Osteoblast (primary cell): ENCODE results near the gene RBM45. TPM values are rescaled to one million over a fixed set of nuclear protein-coding genes. Genes with fewer than 3 reads are reported as not detected.
A peak's percentile ranks its signal among the peaks of the same experiment; 100 is the strongest.

ENCODE experiments used
- DNase-seq: peaks from one replicate; pipeline ENCODE4 v3.0.0; 2011; ENCODE audit warnings: low spot score, mixed read lengths; ENCODE audit not compliant: insufficient read length; ENCODE audit errors: missing footprints
- H2AFZ ChIP-seq: 2 replicates; pipeline ENCODE4 v1.6.0; 2011; ENCODE audit warnings: mild to moderate bottlenecking, low read length
- H3K27ac ChIP-seq: 2 replicates; pipeline ENCODE4 v1.5.1; 2011; ENCODE audit warnings: mild to moderate bottlenecking, low read depth, low read length, moderate library complexity
- H3K27me3 ChIP-seq: 2 replicates; pipeline ENCODE4 v1.6.0; 2012; ENCODE audit warnings: mild to moderate bottlenecking, control low read depth, inconsistent platforms, low read length, moderate library complexity; ENCODE audit not compliant: insufficient read depth
- H3K36me3 ChIP-seq: 2 replicates; pipeline ENCODE4 v1.5.1; 2011; ENCODE audit warnings: mild to moderate bottlenecking, low read length, control low read depth, moderate library complexity; ENCODE audit not compliant: insufficient read depth
- H3K4me1 ChIP-seq: 2 replicates; pipeline ENCODE4 v1.5.1; 2011; ENCODE audit warnings: mild to moderate bottlenecking, low read length, control low read depth, moderate library complexity; ENCODE audit not compliant: insufficient read depth
- H3K4me2 ChIP-seq: 2 replicates; pipeline ENCODE4 v1.6.0; 2011; ENCODE audit warnings: mild to moderate bottlenecking, low read length; ENCODE audit not compliant: insufficient read depth
- H3K4me3 ChIP-seq: fragments of 200-600 bp; sonication (generic); 3 replicates; pipeline ENCODE4 v1.5.1; 2012; ENCODE audit warnings: mild to moderate bottlenecking, low read length, inconsistent platforms; ENCODE audit not compliant: insufficient read depth
- H3K79me2 ChIP-seq: 2 replicates; pipeline ENCODE4 v1.6.0; 2012; ENCODE audit warnings: mild to moderate bottlenecking, low read length, control low read depth, inconsistent platforms; ENCODE audit not compliant: insufficient read depth
- H3K9me3 ChIP-seq: 2 replicates; pipeline ENCODE4 v1.5.1; 2011; ENCODE audit warnings: low read depth, low read length, control low read depth
- H4K20me1 ChIP-seq: 2 replicates; pipeline ENCODE4 v1.6.0; 2012; ENCODE audit warnings: mild to moderate bottlenecking, low read length, control low read depth; ENCODE audit not compliant: insufficient read depth
- total RNA-seq: library from RNA; depleted of rRNA; stranded (reverse); fragments of >200 nt; gene quantifications from 2 replicates; pipeline ENCODE4 v1.2.3, GENCODE V29; 2012
- TF ChIP-seq, protein P1 (sequence below): IDR thresholded peaks from 2 replicates; pipeline ENCODE4 v1.5.1; 2011; ENCODE audit warnings: mild to moderate bottlenecking, low read depth, low read length, moderate library complexity; ENCODE audit errors: extremely low read depth

The RBM45 gene
- total RNA-seq, 1 donor, result 19.9 TPM

DNA sequence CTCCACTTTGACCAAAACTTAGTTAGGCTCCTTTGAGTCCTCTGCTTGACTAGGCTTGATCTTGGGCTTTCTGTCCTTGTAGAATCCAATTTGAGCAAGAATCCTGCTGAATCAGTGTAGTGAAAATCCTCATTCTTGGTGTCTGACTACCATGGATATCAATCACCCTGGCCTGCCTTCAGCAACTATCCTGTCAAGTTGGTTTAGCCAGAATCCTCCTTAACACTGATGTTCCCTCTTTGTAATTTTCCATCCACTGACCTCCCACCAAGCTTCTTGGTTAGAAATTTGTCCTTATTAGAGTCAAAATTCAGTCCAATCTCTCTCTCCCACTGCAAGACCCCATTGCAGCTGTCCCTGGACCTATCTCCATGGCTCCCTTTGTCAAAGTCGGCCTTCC lies 494 bp upstream of the RBM45 start:
- peaks cover 22% of the 10 kb centered on the region for H3K79me2 ChIP-seq
- H4K20me1 ChIP-seq, result no peaks in the 10 kb centered on the region
- H2AFZ ChIP-seq, result peak overlapping the region; percentile 99
- TF ChIP-seq, protein P1, sequence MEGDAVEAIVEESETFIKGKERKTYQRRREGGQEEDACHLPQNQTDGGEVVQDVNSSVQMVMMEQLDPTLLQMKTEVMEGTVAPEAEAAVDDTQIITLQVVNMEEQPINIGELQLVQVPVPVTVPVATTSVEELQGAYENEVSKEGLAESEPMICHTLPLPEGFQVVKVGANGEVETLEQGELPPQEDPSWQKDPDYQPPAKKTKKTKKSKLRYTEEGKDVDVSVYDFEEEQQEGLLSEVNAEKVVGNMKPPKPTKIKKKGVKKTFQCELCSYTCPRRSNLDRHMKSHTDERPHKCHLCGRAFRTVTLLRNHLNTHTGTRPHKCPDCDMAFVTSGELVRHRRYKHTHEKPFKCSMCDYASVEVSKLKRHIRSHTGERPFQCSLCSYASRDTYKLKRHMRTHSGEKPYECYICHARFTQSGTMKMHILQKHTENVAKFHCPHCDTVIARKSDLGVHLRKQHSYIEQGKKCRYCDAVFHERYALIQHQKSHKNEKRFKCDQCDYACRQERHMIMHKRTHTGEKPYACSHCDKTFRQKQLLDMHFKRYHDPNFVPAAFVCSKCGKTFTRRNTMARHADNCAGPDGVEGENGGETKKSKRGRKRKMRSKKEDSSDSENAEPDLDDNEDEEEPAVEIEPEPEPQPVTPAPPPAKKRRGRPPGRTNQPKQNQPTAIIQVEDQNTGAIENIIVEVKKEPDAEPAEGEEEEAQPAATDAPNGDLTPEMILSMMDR, result no peak
- H3K4me1 ChIP-seq, result peaks cover 12% of the 10 kb centered on the region
- H3K36me3 ChIP-seq, result no peaks in the 10 kb centered on the region
- peak; percentile 4 for DNase-seq
- no peaks in the 10 kb centered on the region for H3K9me3 ChIP-seq
- H3K27ac ChIP-seq, result no peak overlapping the region
- no peaks in the 10 kb centered on the region for H3K27me3 ChIP-seq
- H3K4me2 ChIP-seq, result peak overlapping the region; percentile 93
- H3K4me3 ChIP-seq, result peak overlapping the region; percentile 99

DNA sequence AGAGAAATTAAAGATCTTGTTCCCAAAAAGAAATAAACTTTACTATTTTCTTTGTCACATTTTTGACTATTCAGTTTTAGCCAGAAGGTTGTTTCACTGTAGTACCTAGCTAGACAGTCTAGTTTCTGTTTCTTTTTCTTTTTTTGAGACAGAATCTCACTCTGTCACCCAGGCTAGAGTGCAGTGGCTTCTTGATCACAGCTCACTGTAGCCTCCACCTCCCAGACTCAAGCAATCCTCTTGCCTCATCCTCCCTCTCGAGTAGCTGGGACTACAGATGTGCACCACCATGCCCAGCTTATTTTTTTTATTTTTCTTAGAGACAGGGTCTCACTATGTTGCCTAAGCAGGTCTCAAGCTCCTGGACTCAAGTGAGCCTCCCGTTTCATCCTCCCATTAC lies 2.2 kb downstream of the RBM45 start:
- no peak for DNase-seq
- Histone ChIP-seq H3K79me2 (peaks cover 22% of the 10 kb centered on the region), H3K36me3 (no peaks in the 10 kb centered on the region), H2AFZ (no peak overlapping the region), H3K9me3 (no peaks in the 10 kb centered on the region), H3K27me3 (no peaks in the 10 kb centered on the region), H3K4me1 (peaks cover 12% of the 10 kb centered on the region), H3K4me3 (no peak overlapping the region), H3K4me2 (no peak overlapping the region), H4K20me1 (no peaks in the 10 kb centered on the region), H3K27ac (no peak overlapping the region)
- TF ChIP-seq, protein P1, result no peak

DNA sequence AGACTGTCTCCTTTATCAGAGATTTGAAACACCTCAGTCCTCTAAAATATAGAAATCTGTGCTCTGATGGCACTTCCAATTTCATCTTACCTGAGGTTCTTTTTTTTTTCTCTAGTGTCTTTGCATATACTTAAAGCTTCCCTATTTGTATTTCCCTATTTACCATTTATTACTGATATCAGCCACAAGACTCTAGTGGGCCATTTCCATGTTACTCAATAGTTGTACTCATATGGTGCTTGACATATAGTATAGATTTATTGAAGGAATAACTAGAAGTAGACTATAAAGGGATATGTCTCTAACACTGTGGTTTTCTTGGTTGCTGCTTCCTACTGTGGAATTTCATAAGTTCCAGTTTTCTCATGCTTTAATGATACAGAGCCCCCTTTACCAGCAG lies 3.0 kb downstream of the RBM45 start:
- Histone ChIP-seq H4K20me1 (no peaks in the 10 kb centered on the region), H3K79me2 (peaks cover 22% of the 10 kb centered on the region), H3K4me1 (peaks cover 12% of the 10 kb centered on the region), H3K36me3 (no peaks in the 10 kb centered on the region), H3K4me2 (no peak overlapping the region), H3K4me3 (no peak overlapping the region), H2AFZ (no peak overlapping the region), H3K27me3 (no peaks in the 10 kb centered on the region), H3K27ac (no peak overlapping the region), H3K9me3 (no peaks in the 10 kb centered on the region)
- TF ChIP-seq, protein P1, result no peak
- DNase-seq, result no peak

DNA sequence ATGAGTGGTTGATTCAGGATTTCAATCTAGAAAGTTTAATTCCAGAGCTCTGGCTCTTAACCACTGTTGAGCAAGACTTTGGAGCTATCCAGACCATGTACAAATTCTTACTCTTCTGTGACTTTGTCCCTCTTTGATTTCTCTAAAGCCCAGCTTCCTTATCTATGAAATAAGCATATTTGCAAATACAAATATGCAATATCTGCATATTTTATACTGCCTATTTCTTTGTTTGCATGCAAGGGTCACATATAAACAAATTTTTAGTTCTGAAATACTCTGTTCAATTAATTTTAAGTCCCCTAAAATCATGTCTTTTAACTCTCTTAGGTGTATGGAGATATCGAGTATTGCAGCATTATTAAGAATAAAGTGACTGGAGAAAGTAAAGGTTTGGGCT lies 5.5 kb downstream of the RBM45 start:
- no peak overlapping the region for H3K4me3 ChIP-seq

More for the DNA sequence above, 5.5 kb downstream of the RBM45 start:
- Histone ChIP-seq H3K9me3 (no peaks in the 10 kb centered on the region), H3K27me3 (no peaks in the 10 kb centered on the region), H4K20me1 (no peaks in the 10 kb centered on the region), H3K4me2 (no peak overlapping the region), H3K36me3 (peaks cover 6% of the 10 kb centered on the region), H3K79me2 (peaks cover 17% of the 10 kb centered on the region), H3K4me1 (peaks cover 12% of the 10 kb centered on the region), H3K27ac (no peak overlapping the region), H2AFZ (no peak overlapping the region)
- no peak for DNase-seq
- TF ChIP-seq, protein P1, result no peak
